NCI-H146 (cell line): Measurements from ENCODE around the gene CDH4.

Source experiments
- DNase-seq: peaks from one replicate; lab custom pipeline; 2025; lab: John Stamatoyannopoulos, UW

The CDH4 gene

DNA sequence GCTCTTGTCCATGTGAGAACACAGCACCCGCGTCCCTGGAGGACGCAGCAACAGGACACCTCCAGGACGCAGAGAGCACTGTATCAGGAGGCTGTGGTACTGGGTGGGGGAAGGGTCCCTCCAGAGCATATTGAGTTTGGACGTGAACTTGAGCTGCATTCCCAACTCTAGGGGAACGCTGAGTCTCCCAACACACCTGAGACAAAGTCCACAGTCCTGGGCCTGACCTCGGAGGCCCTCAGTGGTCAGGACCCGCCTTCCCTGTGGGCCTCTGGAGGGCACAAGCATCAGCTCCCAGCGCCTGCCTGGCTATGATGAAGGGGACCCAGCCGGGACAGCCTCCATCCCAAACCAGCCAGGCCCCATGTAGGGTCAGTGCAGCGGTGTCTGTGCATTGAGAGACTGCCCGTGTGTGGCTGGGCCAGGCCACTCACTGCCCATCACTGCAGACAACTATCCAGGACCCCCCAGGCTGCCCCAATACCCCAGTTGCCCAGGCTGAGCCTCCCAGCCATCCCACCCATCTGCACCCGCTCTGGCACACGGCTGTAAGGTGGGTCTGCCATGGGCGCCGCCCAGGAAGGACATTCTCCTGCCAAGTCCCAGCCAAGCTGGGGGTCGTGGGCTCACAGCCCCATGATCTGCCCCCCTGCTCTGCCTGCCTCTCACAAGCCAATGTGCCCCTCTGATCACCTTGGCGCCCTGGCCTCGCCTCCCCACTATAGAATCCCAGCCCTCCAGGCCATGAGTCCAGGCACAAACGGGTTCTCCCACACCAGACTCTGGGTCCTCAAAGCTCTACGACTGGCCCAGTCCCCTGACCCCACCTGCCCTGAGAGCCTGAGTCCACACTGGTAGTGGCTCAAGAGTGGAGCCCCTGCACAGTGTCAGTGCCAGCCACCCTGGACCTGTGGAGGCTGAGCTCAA is 697.9 kb downstream of the CDH4 start:
- DNase-seq, result no peak

GRCh38 chr20:61950641-61951071 is 698.6 kb downstream of the CDH4 start:
- DNase-seq, result no peak

- DNase-seq, result peak; percentile 20
These were observed 699.9 kb downstream of the CDH4 start for GRCh38 chr20:61951695-61952533.

DNA sequence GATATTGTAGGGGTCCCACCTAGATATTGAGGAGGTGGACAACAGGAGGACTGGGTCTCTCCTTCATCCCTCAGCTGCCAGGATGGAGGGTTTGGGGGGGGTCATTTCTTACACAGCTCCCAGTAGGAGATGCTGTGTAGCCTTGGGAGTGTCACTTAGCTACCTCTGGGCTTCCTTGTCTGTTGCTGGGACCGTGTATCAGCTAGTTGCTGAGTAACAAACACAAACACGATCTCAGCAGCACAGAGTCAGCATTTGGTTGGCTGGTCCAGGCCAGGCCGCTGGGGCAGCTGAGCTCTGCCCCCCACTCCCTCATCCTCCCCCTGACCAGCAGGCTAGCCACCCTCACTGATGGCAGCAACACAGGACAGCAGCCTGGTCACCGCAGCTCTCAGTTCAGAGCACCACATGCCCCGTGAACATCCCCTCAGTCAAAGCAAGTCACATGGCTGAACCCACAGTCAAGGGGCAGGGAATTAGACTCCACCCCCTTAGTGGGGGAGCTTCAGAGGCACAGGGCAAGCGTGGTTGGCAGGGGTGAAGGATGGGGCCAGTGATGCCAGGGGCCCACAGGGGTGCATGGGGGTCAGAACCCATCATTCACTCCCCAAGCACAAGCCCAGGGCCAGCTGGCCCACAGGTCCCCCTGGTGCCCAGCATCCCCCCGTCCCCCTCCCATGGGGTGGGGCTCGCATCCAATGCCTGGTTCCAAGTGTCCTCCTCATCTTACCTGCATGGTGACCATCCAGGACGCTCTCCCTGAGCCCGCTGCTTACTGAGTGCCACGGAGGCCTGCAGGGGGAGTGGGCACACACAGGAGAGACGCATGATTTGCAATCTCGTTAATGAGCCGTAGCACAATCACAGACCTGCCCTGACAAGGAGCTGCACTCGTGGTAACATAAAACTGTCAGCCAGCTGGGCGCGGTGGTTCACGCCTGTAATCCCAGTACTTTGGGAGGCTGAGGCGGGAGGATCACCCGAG is 701.3 kb downstream of the CDH4 start:
- peak; percentile 48 for DNase-seq

DNA sequence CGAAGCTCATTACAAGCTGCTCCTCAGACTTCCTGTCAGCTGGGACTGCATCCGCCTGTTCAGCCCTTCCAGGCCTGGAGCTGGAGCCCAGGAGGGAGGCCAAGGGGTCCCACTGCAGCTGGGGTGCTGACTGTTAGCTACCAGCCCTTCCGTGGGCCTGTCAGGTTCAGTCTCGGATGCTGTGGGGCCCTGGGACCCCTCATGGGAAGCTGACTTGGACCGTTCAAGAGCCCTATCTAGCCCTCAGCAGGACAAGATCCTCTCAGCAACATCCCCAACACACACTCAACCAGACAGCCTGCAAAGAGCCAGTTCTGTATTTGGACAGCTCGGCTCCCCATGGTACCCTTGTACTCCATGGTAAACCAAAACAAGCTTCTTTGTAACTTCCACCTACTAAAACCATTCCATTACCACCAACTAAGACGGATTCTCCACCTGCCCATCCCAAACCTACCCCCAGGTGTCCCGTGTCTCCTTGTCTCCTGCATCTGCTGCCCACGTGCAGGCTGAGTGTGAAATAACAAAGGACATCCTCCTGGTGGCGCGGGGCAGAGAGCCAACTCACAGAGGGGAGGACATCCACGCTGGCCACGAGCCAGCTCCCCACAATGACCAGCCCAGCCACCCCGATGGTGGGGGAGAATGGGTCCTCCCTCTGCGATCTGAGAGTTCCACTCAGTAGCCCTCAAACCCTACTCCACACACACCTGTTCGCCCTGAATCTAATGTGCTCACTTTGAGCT is 702.4 kb downstream of the CDH4 start:
- DNase-seq, result peak; percentile 98

- DNase-seq, result peak; percentile 60
These were observed 703.8 kb downstream of the CDH4 start for GRCh38 chr20:61955668-61956395.

GRCh38 chr20:61956396-61957342 is 704.6 kb downstream of the CDH4 start:
- DNase-seq, result peak; percentile 26

DNA sequence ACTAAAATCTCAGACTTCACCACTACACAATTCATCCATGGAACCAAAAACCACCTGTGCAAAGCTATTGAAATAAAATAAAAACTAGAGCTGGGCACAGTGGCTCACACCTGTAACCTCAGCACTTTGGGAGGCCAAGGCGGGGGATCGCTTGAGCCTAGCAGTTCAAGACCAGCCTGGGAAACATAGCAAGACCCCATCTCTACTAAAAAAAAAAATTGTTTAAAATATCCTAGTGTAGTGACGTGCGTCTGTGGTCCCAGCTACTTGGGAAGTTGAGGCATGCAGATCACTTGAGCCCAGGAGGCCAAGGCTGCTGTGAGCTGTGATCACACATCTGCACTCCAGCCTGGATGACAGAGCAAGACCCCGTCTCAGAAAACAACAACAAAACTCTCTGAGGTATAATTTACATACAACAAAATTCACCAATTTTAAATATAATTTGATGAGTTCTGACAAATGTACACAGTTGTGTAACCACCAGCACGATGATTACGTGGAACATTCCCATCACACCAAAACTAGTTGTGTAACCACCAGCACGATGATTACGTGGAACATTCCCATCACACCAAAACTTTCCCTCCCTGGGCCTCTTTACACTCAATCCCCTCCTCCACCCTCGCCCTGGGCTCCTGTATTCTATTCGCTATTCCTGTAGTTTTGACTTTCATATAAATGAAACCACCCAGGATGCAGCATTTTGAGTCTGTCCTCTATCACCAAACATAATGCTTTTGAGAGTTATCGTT is 706.1 kb downstream of the CDH4 start:
- DNase-seq, result no peak

GRCh38 chr20:61958773-61959700 is 707.0 kb downstream of the CDH4 start:
- no peak for DNase-seq

GRCh38 chr20:61960836-61961235 is 708.8 kb downstream of the CDH4 start:
- no peak for DNase-seq

DNA sequence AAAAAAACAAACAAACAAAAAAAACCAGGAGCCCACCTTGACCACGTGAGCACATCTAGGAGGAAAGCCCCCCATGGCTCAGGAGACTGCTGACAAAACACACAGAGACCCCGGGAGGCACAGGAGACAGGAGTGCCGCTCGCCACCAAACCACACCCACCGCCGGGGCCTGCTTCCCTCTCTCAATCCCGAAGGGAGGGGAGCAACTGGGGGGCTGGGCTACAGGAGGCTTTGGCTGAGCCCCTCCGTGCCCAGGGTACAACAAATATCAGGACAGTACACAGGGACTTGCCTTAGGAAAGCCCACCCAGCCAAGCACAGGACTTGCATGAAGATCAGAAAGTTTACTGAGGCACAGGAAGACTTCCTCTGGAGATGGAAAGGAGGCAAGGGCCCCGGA is 711.1 kb downstream of the CDH4 start:
- no peak for DNase-seq

DNA sequence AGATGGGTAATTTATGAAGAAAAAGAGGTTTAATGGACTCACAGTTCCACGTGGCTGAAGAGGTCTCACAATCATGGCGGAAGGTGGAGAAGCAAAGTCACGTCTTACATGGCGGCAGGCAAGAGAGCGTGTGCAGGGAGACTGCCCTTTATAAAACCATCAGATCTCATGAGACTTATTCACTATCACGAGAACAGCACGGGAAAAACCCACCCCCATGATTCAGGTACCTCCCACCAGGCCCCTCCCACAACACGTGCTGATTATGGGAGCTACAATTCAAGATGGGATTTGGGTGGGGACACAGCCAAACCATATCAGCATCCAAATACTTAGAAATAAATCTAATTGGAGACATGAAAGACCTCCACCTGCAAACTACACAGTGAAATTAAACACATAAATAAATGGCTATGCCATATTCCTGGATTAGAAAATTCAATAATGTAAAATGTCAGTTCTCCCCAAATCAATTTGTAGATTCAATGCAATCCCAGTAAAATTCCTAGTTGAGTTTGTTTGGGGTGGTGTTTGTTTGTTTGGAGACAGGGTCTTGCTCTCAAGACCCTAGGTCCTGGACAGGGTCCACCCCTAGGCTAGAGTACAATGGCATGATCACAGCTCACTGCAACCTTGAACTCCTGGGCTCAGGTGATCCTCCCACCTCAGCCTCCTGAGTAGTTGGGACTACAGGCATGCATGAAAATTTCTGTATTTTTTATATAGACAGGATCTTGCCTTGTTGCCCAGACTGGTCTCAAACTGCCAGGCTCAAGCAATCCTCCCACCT is 712.0 kb downstream of the CDH4 start:
- DNase-seq, result no peak

DNA sequence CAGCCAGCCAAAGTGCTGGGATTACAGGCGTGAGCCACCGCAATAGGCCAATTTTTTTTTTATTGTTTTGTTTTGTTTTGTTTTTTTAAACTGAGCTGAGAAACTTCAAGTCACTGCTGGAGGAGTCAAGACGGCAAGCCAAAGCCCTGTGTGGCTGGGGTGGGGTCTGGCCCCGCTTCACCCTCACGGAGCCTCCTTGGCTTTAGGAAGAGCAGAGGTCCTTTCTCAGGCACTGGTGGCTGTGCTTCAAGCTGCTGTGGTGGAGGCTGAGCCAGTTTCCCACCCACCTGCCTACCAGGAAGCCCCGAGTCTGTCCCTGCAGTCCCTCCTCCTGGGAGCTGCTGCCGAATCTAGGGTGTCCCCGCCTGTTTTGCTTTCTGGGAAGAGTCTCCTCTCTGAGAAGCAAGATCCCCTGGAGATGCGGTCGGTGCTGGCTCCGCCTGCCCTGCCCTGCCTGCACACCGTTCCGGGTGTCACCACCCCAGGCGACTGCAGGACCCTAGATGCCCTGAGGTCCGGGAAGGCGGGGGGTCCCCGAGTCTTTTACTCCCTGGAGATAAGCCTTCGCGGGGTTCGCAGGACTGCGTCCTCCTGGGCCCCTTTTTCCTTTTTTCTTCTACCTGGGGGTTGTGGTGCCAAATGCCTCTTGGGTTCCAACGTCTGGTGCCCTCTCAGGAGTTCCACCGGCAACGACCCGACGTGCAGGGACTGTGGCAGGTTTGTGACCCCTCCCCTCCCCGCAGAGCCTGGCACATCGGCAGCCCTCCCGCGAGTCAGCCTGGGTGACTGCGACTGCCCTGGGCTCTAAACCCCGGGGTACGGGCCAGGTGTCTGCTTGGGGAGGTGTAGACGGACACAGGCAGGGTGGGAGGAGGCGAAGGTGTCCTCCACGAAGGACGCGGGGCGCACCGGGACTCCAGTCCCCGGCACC is 712.9 kb downstream of the CDH4 start:
- DNase-seq, result no peak

GRCh38 chr20:61965606-61966491 is 713.8 kb downstream of the CDH4 start:
- peak; percentile 44 for DNase-seq
